ENCODE measurements around the gene SETD7.

SETD7 gene

GRCh38 chr4:139528377-139529005 is 27.5 kb downstream of the SETD7 start:
- Histone ChIP-seq H2AFZ (ENCODE audit: low read length, unreplicated experiment) (no peak overlapping the region), H3K4me3 (ENCODE audit: low read depth, low read length) (no peak overlapping the region), H3K27me3 (ENCODE audit: insufficient read depth, low read length) (no peaks in the 10 kb centered on the region), H3K27ac (ENCODE audit: low read depth, low read length) (no peak overlapping the region), H3K79me2 (ENCODE audit: control insufficient read depth, insufficient read depth, low read length, unreplicated experiment) (no peaks in the 10 kb centered on the region), H3K4me1 (ENCODE audit: control insufficient read depth, insufficient read depth, low read length, unreplicated experiment) (no peaks in the 10 kb centered on the region), H3K36me3 (ENCODE audit: insufficient read depth, low read length) (peaks cover 9% of the 10 kb centered on the region; the same call in 1 of the 2 replicates)

- Histone ChIP-seq H3K4me3 (ENCODE audit: low read depth, low read length) (no peak overlapping the region), H3K36me3 (ENCODE audit: insufficient read depth, low read length) (peaks cover 17% of the 10 kb centered on the region), H3K27me3 (ENCODE audit: insufficient read depth, low read length) (no peaks in the 10 kb centered on the region), H2AFZ (ENCODE audit: low read length, unreplicated experiment) (no peak overlapping the region), H3K27ac (ENCODE audit: low read depth, low read length) (no peak overlapping the region), H3K4me1 (ENCODE audit: control insufficient read depth, insufficient read depth, low read length, unreplicated experiment) (no peaks in the 10 kb centered on the region), H3K79me2 (ENCODE audit: control insufficient read depth, insufficient read depth, low read length, unreplicated experiment) (no peaks in the 10 kb centered on the region)
Observed at GRCh38 chr4:139526928-139527327, 29.1 kb downstream of the SETD7 start.

DNA sequence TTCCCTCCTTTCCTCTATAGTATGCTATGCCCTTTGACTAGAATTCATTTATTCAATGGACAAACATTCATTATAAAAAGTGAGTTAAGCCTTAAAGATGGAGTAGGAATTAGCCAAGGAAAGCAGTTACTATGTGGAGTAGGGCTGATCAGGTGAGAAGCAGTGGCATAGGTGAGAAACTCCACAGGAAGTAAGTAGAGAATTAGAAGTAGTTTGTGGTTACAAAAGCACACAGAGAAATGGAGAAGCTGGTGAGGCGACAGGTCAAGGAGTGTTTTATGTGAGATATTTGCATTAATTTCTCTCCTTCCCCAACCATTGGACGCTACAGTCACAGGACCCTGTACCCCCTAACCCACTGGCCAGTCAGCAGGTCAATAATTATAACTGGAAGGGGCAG is 30.6 kb downstream of the SETD7 start:
- no peak overlapping the region for H3K27ac ChIP-seq (ENCODE audit: low read depth, low read length)
- H2AFZ ChIP-seq (ENCODE audit: low read length, unreplicated experiment): no peak overlapping the region
- no peak overlapping the region for H3K4me3 ChIP-seq (ENCODE audit: low read depth, low read length)
- H3K4me1 ChIP-seq (ENCODE audit: control insufficient read depth, insufficient read depth, low read length, unreplicated experiment): no peaks in the 10 kb centered on the region
- H3K36me3 ChIP-seq (ENCODE audit: insufficient read depth, low read length): peaks cover 23% of the 10 kb centered on the region
- no peaks in the 10 kb centered on the region for H3K79me2 ChIP-seq (ENCODE audit: control insufficient read depth, insufficient read depth, low read length, unreplicated experiment)
- no peaks in the 10 kb centered on the region for H3K27me3 ChIP-seq (ENCODE audit: insufficient read depth, low read length)

DNA sequence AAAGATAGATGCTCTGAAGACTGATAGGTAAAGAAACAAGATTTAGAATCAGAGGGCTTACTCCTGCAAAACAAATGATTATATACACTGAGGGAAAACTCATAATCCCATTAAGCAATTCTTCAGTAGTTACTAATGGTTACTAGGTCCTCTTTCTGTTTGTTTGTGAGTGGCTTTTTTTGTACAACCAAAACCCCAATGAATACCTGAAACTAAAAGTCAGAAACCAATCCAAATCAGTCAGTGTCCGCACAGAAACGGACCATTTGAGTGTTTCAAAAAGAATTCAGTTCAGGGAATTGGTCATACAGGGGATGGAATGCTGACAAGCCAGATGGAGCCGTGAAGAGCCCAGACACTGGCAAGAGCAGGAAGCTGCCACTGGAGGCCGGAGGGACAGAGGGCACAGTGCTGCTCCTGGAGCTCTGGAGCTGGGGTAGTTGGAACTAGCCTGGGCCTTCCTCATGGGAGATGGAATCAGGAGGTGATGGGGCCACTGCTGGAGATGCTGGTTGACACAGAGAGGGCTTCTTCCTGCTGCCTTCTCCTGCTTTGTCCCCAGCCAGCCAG is 31.9 kb downstream of the SETD7 start:
- Histone ChIP-seq H3K4me1 (ENCODE audit: control insufficient read depth, insufficient read depth, low read length, unreplicated experiment) (no peaks in the 10 kb centered on the region), H3K27ac (ENCODE audit: low read depth, low read length) (no peak overlapping the region), H3K27me3 (ENCODE audit: insufficient read depth, low read length) (no peaks in the 10 kb centered on the region), H3K36me3 (ENCODE audit: insufficient read depth, low read length) (peaks cover 30% of the 10 kb centered on the region), H3K4me3 (ENCODE audit: low read depth, low read length) (no peak overlapping the region), H3K79me2 (ENCODE audit: control insufficient read depth, insufficient read depth, low read length, unreplicated experiment) (no peaks in the 10 kb centered on the region), H2AFZ (ENCODE audit: low read length, unreplicated experiment) (no peak overlapping the region)

- no peak overlapping the region for H3K4me3 ChIP-seq (ENCODE audit: low read depth, low read length)
- H3K79me2 ChIP-seq (ENCODE audit: control insufficient read depth, insufficient read depth, low read length, unreplicated experiment): no peaks in the 10 kb centered on the region
- H3K27ac ChIP-seq (ENCODE audit: low read depth, low read length): no peak overlapping the region
- H3K4me1 ChIP-seq (ENCODE audit: control insufficient read depth, insufficient read depth, low read length, unreplicated experiment): no peaks in the 10 kb centered on the region
- H2AFZ ChIP-seq (ENCODE audit: low read length, unreplicated experiment): no peak overlapping the region
- peaks cover 29% of the 10 kb centered on the region for H3K36me3 ChIP-seq (ENCODE audit: insufficient read depth, low read length)
- no peaks in the 10 kb centered on the region for H3K27me3 ChIP-seq (ENCODE audit: insufficient read depth, low read length)
Observed at GRCh38 chr4:139523076-139523475, 32.9 kb downstream of the SETD7 start.

GRCh38 chr4:139522457-139522856 is 33.6 kb downstream of the SETD7 start:
- no peaks in the 10 kb centered on the region for H3K79me2 ChIP-seq (ENCODE audit: control insufficient read depth, insufficient read depth, low read length, unreplicated experiment)
- H3K36me3 ChIP-seq (ENCODE audit: insufficient read depth, low read length): peaks cover 23% of the 10 kb centered on the region
- H3K4me1 ChIP-seq (ENCODE audit: control insufficient read depth, insufficient read depth, low read length, unreplicated experiment): no peaks in the 10 kb centered on the region
- no peak overlapping the region for H3K27ac ChIP-seq (ENCODE audit: low read depth, low read length)
- no peaks in the 10 kb centered on the region for H3K27me3 ChIP-seq (ENCODE audit: insufficient read depth, low read length)
- H2AFZ ChIP-seq (ENCODE audit: low read length, unreplicated experiment): no peak overlapping the region
- H3K4me3 ChIP-seq (ENCODE audit: low read depth, low read length): no peak overlapping the region

- H2AFZ ChIP-seq (ENCODE audit: low read length, unreplicated experiment): no peak overlapping the region
- no peak overlapping the region for H3K4me3 ChIP-seq (ENCODE audit: low read depth, low read length)
- H3K79me2 ChIP-seq (ENCODE audit: control insufficient read depth, insufficient read depth, low read length, unreplicated experiment): no peaks in the 10 kb centered on the region
- no peaks in the 10 kb centered on the region for H3K27me3 ChIP-seq (ENCODE audit: insufficient read depth, low read length)
- H3K27ac ChIP-seq (ENCODE audit: low read depth, low read length): no peak overlapping the region
- peaks cover 22% of the 10 kb centered on the region for H3K36me3 ChIP-seq (ENCODE audit: insufficient read depth, low read length)
- no peaks in the 10 kb centered on the region for H3K4me1 ChIP-seq (ENCODE audit: control insufficient read depth, insufficient read depth, low read length, unreplicated experiment)
Observed at GRCh38 chr4:139521754-139522401, 34.1 kb downstream of the SETD7 start.

- no peak overlapping the region for H3K4me3 ChIP-seq (ENCODE audit: low read depth, low read length)
- H3K27ac ChIP-seq (ENCODE audit: low read depth, low read length): no peak overlapping the region
- no peaks in the 10 kb centered on the region for H3K27me3 ChIP-seq (ENCODE audit: insufficient read depth, low read length)
- no peak overlapping the region for H2AFZ ChIP-seq (ENCODE audit: low read length, unreplicated experiment)
- no peaks in the 10 kb centered on the region for H3K79me2 ChIP-seq (ENCODE audit: control insufficient read depth, insufficient read depth, low read length, unreplicated experiment)
- 0 out of 2 replicates have a peak, but pooled peaks cover 6% of the 10 kb centered on the region for H3K36me3 ChIP-seq (ENCODE audit: insufficient read depth, low read length)
- no peaks in the 10 kb centered on the region for H3K4me1 ChIP-seq (ENCODE audit: control insufficient read depth, insufficient read depth, low read length, unreplicated experiment)
Observed at GRCh38 chr4:139515531-139515958, 40.5 kb downstream of the SETD7 start.

- Histone ChIP-seq H3K27me3 (ENCODE audit: insufficient read depth, low read length) (no peaks in the 10 kb centered on the region), H3K4me3 (ENCODE audit: low read depth, low read length) (no peak overlapping the region), H3K79me2 (ENCODE audit: control insufficient read depth, insufficient read depth, low read length, unreplicated experiment) (no peaks in the 10 kb centered on the region), H3K27ac (ENCODE audit: low read depth, low read length) (no peak overlapping the region), H3K36me3 (ENCODE audit: insufficient read depth, low read length) (peaks cover 8% of the 10 kb centered on the region; the same call in 1 of the 2 replicates), H2AFZ (ENCODE audit: low read length, unreplicated experiment) (no peak overlapping the region), H3K4me1 (ENCODE audit: control insufficient read depth, insufficient read depth, low read length, unreplicated experiment) (no peaks in the 10 kb centered on the region)
Observed at GRCh38 chr4:139514382-139515059, 41.5 kb downstream of the SETD7 start.

DNA sequence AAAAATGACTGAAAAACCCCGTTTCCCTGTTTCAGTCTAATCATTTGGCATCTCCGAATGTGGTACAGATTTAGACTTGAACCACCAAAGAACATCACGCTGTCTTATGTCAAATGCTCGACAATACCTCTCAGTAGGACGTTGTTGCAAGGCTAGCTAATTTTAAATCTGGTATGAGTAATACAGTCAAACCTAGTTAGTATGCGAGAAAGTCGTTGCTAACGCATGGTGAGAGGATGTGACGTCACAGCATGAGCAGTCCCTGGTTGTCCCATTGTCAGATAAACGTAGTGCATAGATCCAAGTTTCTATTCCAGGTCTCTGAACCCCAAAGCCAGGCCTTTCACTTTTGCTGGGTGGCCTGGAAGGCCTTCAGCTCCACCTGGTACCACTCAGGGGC is 44.7 kb downstream of the SETD7 start:
- Histone ChIP-seq H3K4me1 (ENCODE audit: control insufficient read depth, insufficient read depth, low read length, unreplicated experiment) (no peaks in the 10 kb centered on the region), H3K79me2 (ENCODE audit: control insufficient read depth, insufficient read depth, low read length, unreplicated experiment) (no peaks in the 10 kb centered on the region), H3K36me3 (ENCODE audit: insufficient read depth, low read length) (peaks cover 5% of the 10 kb centered on the region; the same call in 1 of the 2 replicates), H3K4me3 (ENCODE audit: low read depth, low read length) (no peak overlapping the region), H3K27me3 (ENCODE audit: insufficient read depth, low read length) (no peaks in the 10 kb centered on the region), H2AFZ (ENCODE audit: low read length, unreplicated experiment) (no peak overlapping the region), H3K27ac (ENCODE audit: low read depth, low read length) (no peak overlapping the region)
